OCI-LY1 (cell line): ENCODE measurements around the gene WWC2.

Experiments used
- EZH2 ChIP-seq: fragments of 200-600 bp; sonication (generic), shearing (Covaris generic); IDR thresholded peaks from 2 replicates; pipeline ENCODE4 v1.8.0; 2017; ENCODE audit warnings: borderline replicate concordance, mixed run types, mild to moderate bottlenecking, antibody characterized with exemption, low read length, moderate library complexity, mixed read lengths
- TF ChIP-seq, protein P1 (sequence below): fragments of 200-600 bp; sonication (generic), shearing (Covaris generic); IDR thresholded peaks from 2 replicates; pipeline ENCODE4 v1.5.1; 2017; ENCODE audit warnings: mild to moderate bottlenecking, antibody characterized with exemption, low read length, moderate library complexity, mixed read lengths

DNA sequence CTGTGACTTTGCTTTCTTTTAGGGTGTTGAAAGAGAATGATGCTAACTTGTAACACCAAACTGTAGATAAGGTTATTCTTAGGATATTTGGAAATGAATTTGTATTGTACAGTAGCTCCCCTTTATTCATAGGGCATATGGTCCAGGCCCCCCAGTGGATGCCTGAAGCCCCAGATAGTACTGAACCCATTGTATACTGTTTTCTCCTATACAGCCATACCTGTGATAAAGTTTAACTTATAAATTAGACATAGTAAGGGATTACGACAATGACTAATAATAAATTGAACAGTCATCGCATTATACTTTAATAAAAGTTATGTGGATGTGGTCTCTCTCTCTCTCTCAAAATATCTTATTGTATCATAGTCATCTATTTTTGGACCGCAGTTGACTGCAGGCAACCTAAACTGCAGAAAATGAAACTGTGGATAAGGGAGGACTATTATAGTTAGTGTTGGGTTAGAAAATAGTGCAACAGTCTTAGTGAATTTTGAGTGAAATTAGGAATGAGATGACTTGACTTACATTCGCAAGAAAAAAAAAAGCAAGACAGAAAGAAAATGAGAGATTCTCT is 115.9 kb downstream of the WWC2 start:
- TF ChIP-seq, protein P1, sequence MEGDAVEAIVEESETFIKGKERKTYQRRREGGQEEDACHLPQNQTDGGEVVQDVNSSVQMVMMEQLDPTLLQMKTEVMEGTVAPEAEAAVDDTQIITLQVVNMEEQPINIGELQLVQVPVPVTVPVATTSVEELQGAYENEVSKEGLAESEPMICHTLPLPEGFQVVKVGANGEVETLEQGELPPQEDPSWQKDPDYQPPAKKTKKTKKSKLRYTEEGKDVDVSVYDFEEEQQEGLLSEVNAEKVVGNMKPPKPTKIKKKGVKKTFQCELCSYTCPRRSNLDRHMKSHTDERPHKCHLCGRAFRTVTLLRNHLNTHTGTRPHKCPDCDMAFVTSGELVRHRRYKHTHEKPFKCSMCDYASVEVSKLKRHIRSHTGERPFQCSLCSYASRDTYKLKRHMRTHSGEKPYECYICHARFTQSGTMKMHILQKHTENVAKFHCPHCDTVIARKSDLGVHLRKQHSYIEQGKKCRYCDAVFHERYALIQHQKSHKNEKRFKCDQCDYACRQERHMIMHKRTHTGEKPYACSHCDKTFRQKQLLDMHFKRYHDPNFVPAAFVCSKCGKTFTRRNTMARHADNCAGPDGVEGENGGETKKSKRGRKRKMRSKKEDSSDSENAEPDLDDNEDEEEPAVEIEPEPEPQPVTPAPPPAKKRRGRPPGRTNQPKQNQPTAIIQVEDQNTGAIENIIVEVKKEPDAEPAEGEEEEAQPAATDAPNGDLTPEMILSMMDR: no peak
- TF ChIP-seq EZH2: no peak
